Measurements from ENCODE around the gene ANO4.

The ANO4 gene

DNA sequence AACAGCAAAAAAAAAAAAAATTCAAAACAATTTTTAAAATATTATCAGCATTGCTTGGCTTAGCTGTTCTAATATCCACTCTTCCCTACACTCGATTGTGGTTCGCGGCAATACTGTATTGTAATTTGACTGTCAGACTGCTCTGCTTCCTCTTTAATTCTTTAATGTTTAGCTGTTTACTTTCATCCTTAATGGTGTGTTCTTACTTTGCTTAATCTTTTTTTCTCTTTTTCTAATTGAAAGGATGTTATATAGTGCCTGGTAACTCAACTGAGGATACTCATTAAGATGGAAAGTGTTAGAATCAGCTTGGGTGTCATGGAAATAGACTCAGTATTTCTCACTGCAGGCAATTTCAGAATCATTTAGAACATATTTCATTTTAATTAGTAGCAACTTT, 2.0 kb downstream of the ANO4 start:
- Mint-ChIP-seq H3K27ac (no peak overlapping the region), H3K9me3 (peaks cover 0 to 8% of the 10 kb centered on the region in 2 donors), H3K4me1 (peaks cover 7% of the 10 kb centered on the region), H3K4me3 (no peak overlapping the region), H3K27me3 (peaks cover 24% of the 10 kb centered on the region)
- DNase-seq (no peak), ATAC-seq (no peak)

DNA sequence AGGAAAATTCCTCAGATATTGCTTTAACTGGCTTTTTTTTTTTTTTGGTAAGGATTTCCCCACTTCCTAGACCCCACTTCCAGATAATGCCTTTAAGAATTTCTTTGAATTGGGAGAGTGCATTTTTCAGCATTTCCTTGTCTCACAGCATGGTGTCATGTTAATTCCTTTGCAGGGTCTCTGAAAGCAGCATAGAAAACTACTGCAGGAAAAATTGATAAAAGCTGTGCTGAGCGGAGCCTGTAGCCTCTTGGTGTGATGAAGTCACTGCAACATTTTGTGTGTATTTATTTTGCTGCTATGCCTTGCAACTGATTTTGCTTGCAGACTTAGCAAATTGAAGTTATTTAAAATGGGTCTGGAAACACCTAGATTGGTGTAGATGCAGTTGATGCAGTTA, 2.7 kb downstream of the ANO4 start:
- Mint-ChIP-seq H3K4me1 (peaks cover 7% of the 10 kb centered on the region), H3K4me3 (no peak overlapping the region), H3K9me3 (peaks cover 0 to 8% of the 10 kb centered on the region in 2 donors), H3K27me3 (peaks cover 24% of the 10 kb centered on the region), H3K27ac (no peak overlapping the region)
- no peak for DNase-seq
- no peak for ATAC-seq

DNA sequence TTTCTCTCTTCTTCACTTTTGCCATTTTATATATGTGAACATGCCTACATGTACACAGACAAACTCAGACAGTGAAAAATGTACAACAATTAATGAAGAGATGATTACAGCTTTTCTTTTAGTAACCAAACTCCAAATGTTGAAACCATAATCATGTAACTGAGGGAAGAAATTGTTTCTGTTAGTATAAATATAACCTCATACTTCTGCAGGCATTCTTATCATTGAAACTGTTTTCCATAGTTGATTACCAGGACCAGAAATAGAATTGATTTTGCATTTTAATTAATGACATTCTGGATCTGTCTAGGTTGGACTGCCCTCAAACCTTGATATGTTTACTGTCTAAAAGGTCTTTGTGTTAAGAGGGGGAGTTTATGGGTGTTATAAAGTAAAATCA, 3.2 kb downstream of the ANO4 start:
- no peak for DNase-seq
- H3K27me3 Mint-ChIP-seq: peaks cover 24% of the 10 kb centered on the region
- no peak for ATAC-seq
- peaks cover 0 to 8% of the 10 kb centered on the region in 2 donors for H3K9me3 Mint-ChIP-seq
- no peak overlapping the region for H3K27ac Mint-ChIP-seq
- peaks cover 7% of the 10 kb centered on the region for H3K4me1 Mint-ChIP-seq
- no peak overlapping the region for H3K4me3 Mint-ChIP-seq

DNA sequence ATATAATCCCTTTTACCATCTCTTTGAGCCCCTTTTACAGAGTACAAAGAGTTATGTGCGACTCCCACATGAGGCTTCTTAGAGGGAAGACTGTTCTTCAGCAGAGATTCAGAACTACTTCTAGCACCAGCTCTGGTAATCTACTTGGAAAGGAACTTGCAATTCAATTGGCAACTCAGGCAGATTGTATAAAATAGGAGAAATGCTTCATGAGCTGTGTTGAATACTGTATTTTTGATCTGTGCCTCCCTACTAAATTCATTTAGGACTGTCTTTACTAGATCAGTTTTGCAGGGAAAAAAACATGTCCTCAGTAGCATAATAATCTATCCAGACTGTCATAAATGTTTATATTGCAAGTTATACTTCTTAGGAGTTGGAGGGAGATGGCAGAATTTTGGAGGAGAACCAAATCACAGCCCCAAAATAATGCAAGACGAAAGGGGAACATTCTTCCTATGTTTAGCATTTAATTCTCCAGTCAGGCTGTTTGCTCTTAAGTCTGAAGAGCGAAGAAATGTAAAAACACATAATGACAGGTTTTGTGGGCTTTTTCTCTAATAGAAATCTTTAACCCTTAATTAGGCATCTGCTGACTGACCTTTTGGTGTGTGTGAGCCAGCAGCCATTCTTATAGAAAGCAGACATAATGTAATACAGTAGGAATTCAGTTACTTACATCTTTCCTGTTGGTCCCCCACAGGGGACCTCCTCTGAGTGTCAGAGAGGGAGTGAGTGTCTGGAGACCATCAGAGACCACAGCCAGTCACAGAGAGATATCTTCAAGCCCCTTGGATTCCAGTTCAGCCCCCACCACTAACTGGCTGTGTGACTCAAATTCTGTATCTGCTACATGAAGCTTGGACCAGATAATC, 3.9 kb downstream of the ANO4 start:
- ATAC-seq (no peak), DNase-seq (no peak)
- H3K27ac Mint-ChIP-seq: no peak overlapping the region
- H3K27me3 Mint-ChIP-seq: peaks cover 24% of the 10 kb centered on the region
- H3K4me3 Mint-ChIP-seq: no peak overlapping the region
- peaks cover 0 to 8% of the 10 kb centered on the region in 2 donors for H3K9me3 Mint-ChIP-seq
- H3K4me1 Mint-ChIP-seq: peaks cover 7% of the 10 kb centered on the region

DNA sequence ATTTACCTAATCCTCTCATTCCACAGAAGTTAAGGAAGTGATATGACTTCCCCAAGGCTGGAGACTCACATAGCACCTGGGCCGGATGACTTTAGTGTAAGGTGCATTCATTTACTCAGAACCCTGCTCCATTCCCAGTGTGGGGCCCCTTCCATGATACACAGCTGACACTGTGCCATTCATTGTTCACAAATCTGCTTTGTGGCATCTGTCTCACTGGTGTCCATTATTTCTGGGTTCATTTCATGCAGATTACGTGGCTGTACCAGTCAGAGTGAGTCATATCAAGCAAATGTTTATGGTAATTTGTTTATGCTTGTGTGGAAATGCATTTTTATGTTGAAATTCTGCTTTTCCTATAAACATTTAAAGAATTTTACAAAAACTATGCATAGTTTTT, 5.2 kb downstream of the ANO4 start:
- Mint-ChIP-seq H3K4me1 (peaks cover 4% of the 10 kb centered on the region), H3K27me3 (peaks cover 16% of the 10 kb centered on the region), H3K4me3 (no peak overlapping the region), H3K9me3 (peaks cover 0 to 5% of the 10 kb centered on the region in 2 donors), H3K27ac (no peak overlapping the region)
- no peak for ATAC-seq
- no peak for DNase-seq

DNA sequence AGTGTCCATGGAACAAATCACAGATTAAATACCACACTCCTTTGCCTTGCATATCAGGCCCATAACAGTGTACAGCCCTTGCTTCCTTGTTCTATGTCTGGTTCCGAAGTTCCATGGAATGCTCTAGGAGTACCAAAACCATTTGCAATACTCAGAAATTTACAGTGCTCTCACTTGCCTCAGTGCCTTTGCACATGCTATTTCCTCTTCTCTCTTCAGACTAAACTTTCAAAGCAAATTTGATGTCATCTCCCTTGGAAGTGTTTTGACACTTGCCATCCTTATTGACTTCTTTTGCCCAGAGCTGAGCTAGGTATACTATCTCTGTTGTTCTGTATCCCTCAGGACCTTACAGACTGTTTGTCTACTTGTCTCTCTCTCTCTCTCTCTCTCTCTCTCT, 6.1 kb downstream of the ANO4 start:
- no peak for ATAC-seq
- no peaks in the 10 kb centered on the region for H3K4me1 Mint-ChIP-seq

DNA sequence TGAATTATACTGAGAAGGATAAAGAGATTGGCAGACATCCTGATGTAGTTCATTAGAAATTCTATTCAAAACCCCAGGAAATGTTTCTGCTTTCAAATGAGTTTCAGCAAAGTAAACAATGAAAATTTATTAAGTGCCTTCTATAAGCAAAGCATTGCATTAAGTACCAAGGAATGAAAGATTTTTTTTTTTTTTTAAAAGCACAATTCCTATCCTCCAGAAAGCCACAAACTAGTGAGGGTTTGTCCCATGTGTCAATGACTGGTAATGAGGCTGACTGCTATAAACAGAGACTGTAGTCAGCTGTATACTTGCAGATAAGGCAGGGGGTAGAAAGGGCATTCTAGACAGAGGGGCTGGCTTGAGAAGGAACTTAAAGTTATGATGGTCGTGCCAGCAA, 6.7 kb downstream of the ANO4 start:
- ATAC-seq: no peak
- H3K4me1 Mint-ChIP-seq: no peaks in the 10 kb centered on the region
- no peak overlapping the region for H3K4me3 Mint-ChIP-seq
- H3K27me3 Mint-ChIP-seq: peaks cover under 1% of the 10 kb centered on the region
- DNase-seq: no peak
- no peak overlapping the region for H3K27ac Mint-ChIP-seq
- peaks cover 0 to 11% of the 10 kb centered on the region in 2 donors for H3K9me3 Mint-ChIP-seq

More for the DNA sequence above, 6.1 kb downstream of the ANO4 start:
- no peak for DNase-seq
- Mint-ChIP-seq H3K9me3 (peaks cover 0 to 7% of the 10 kb centered on the region in 2 donors), H3K4me3 (no peak overlapping the region), H3K27ac (no peak overlapping the region), H3K27me3 (peaks cover 7% of the 10 kb centered on the region)

DNA sequence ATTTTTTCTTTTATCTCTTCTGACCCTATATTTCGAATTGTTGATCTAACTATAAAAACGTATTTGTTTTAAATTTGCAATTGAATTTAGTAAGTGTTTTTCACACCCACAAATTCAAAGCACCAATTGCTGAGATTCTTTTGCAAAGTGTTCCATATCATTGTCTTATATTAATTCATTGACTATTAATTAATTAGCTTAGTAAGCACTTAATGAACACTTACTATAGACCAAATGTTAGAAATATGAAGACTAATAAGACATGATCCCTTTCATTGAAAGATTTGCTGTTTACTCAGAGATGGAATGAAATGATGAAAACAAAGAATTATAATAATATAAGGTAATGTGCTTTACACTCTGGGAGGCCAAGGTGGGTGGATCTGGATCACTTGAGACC, 14.2 kb downstream of the ANO4 start:
- H3K27ac Mint-ChIP-seq: no peak overlapping the region
- H3K4me3 Mint-ChIP-seq: no peak overlapping the region
- no peaks in the 10 kb centered on the region for H3K4me1 Mint-ChIP-seq
- DNase-seq: no peak
- no peak for ATAC-seq
- no peaks in the 10 kb centered on the region for H3K27me3 Mint-ChIP-seq
- H3K9me3 Mint-ChIP-seq: peaks cover 0 to 21% of the 10 kb centered on the region in 2 donors

DNA sequence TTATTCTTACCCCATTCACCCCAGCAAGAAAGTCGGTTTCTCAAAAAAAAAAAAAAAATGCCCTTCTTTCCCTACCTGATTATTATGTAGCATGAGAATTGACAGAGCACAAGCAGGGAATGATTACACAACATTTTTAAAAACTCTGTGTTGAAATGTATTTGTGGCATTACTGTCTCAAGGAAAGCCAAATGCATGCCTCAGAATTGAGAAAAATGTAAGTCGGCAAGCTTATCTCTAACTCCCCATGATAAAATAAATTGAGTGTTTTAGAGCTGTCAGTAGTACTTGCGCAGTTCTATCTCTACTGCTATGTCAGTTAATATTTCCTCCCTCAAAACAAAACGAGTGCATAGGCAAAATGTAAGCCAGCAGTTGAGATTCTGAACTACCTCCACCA, 25.7 kb downstream of the ANO4 start:
- Mint-ChIP-seq H3K27me3 (no peaks in the 10 kb centered on the region), H3K4me1 (no peaks in the 10 kb centered on the region), H3K4me3 (no peak overlapping the region), H3K27ac (no peak overlapping the region), H3K9me3 (no peaks in the 10 kb centered on the region)
- ATAC-seq (no peak), DNase-seq (no peak)

DNA sequence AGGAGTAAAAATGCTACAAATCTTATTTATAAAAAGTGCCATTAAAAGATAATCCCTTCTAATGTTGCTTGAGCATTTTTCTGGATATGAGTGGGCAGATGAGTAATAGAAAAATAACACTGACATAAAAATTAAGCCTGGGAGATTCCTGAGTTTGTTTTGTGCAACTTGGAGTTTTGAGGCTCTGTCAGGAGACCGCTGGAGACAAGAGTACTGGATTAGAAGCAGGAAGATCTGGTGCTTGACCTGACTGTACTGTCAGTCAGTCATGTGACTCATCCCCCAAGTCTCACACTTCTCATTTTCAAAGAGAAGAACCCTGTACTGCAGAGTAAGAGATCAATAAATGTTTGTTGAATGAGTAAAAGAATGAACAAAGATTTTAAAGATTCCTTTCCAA, 29.4 kb downstream of the ANO4 start:
- Mint-ChIP-seq H3K4me3 (no peak overlapping the region), H3K27me3 (no peaks in the 10 kb centered on the region), H3K9me3 (peaks cover 0 to 9% of the 10 kb centered on the region in 2 donors), H3K4me1 (no peaks in the 10 kb centered on the region), H3K27ac (no peak overlapping the region)
- DNase-seq (no peak), ATAC-seq (no peak)

DNA sequence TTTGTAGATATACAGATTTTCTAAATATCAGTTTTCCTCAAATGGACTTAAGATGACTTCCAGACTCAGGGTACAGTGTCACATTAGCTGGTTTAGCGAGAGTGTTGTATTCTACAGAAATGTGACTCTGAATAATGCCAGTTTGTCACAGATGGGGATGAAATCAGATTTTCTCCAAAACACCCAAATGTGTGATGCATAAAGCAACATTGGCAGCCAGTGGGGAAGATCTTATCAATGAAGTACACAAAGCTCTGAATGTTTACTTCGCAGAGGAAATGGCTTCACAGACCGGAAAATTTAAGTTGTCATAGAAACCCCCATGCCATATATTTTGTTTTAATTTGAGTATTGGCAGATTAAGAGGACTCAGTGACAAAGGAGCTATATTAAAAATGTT, 29.9 kb downstream of the ANO4 start:
- no peak overlapping the region for H3K4me3 Mint-ChIP-seq
- no peak for DNase-seq
- peaks cover 0 to 9% of the 10 kb centered on the region in 2 donors for H3K9me3 Mint-ChIP-seq
- H3K27me3 Mint-ChIP-seq: no peaks in the 10 kb centered on the region
- no peak overlapping the region for H3K27ac Mint-ChIP-seq
- no peak for ATAC-seq
- no peaks in the 10 kb centered on the region for H3K4me1 Mint-ChIP-seq

DNA sequence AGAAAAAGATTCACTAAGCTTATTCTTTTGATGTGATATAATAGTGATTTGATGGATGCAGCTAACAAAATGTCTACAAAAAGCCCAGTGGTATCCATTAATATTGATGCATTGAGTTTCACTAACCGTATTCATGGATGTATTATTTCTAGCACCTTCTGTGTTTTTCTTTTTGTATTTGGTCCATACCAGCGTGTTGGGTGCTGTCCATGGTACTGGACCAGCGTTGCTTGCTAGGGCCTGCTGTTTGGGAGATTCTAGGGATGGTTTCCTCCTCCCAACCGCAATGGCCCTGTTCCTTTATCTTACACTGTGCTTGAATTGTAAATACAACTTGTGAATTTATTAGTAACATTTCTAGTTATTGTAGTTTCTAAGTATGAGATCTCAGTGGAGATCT, 31.7 kb downstream of the ANO4 start:
- Mint-ChIP-seq H3K4me1 (no peaks in the 10 kb centered on the region), H3K4me3 (no peak overlapping the region), H3K9me3 (peaks cover 0 to 9% of the 10 kb centered on the region in 2 donors), H3K27ac (no peak overlapping the region), H3K27me3 (no peaks in the 10 kb centered on the region)
- DNase-seq (no peak), ATAC-seq (no peak)

DNA sequence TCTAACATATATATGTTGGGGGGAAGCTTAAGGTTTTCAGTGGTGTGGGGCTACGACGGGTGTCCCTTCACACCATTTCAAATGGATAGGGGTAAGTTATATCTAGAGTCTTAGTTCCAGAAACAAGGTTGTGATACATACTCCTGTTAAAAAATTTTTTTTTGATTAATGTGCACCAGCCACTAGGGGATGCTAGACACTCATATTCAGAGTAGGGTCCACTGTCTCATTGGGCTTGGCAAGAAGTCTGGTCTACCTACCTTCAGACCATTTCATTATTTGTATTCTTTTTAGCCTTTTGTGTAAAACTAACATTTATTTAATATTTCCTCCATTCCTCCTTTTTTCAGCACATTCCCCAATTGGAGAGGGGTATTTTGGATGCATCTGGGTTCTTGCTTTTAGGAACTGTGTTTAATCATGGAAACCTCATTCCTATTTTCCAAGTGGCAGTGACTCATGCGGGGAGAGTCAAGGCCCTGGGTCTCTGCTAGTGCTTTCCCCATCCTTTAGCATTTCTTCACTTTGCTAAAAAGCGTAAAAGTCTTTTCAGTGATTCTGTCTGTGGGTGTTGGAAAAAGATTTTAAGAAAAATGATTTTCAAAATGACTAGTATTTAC, 33.4 kb downstream of the ANO4 start:
- Mint-ChIP-seq H3K27me3 (no peaks in the 10 kb centered on the region), H3K4me3 (no peak overlapping the region), H3K27ac (no peak overlapping the region), H3K4me1 (no peaks in the 10 kb centered on the region), H3K9me3 (peaks cover 0 to 9% of the 10 kb centered on the region in 2 donors)
- ATAC-seq (no peak), DNase-seq (no peak)

DNA sequence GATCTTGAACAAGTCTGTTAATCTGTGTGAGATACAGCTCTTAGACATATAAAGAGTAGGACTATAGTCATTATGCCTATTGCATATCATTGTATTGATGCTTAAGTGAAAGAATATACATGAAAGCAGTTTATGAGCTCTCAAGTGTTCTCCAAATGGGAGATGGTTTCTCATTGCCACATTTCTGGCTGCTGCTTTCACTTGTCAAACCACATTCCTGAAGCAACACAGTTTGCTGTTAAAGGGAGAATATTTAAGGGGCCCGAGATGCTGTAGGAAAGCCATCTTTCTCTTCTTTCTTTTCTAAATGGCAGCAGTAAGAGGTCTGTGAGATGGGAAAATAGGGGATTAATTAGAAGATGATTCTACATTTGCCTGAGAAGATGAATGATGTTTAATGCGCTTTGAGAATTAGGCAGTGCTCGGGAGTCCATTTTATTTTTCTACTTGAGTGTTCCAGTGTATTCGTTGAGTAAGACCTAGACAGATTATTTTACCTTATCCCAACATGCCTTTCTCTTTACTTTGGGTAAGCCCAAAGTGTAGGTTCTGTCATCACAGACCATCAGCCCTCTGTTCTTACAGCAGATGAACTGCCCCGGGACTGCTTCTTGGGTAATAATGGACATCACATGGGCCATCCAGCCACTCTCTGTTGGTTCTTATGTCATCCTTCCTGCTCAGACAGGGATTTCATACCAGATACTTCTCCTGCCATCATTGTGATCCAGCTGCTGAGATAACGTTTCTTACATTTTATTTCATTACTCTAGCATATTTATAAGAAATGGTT, 35.6 kb downstream of the ANO4 start:
- DNase-seq (no peak), ATAC-seq (no peak)
- no peak overlapping the region for H3K4me3 Mint-ChIP-seq
- no peaks in the 10 kb centered on the region for H3K27me3 Mint-ChIP-seq
- H3K9me3 Mint-ChIP-seq: peaks cover 0 to 9% of the 10 kb centered on the region in 2 donors
- H3K4me1 Mint-ChIP-seq: no peaks in the 10 kb centered on the region
- H3K27ac Mint-ChIP-seq: no peak overlapping the region

DNA sequence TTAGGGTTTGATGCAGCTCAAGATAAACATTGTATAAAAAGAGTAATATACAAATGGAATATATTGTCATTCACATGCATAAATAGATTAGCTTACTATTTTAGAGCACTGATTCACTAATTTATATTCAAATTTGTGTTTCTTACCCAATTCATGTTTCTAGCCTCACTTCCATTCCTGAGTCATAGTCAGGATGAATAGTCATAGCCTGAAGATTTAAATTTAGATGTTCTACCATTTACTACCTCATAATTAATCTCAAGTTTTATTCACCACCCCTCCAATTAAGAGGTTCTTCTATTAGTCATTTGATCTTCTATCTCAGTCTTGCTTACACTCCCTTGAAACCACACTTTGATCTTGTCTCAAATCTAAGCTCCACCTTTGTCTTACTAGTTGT, 38.7 kb downstream of the ANO4 start:
- ATAC-seq (no peak), DNase-seq (no peak)
- Mint-ChIP-seq H3K9me3 (no peaks in the 10 kb centered on the region), H3K27ac (no peak overlapping the region), H3K4me1 (no peaks in the 10 kb centered on the region), H3K27me3 (no peaks in the 10 kb centered on the region), H3K4me3 (no peak overlapping the region)

DNA sequence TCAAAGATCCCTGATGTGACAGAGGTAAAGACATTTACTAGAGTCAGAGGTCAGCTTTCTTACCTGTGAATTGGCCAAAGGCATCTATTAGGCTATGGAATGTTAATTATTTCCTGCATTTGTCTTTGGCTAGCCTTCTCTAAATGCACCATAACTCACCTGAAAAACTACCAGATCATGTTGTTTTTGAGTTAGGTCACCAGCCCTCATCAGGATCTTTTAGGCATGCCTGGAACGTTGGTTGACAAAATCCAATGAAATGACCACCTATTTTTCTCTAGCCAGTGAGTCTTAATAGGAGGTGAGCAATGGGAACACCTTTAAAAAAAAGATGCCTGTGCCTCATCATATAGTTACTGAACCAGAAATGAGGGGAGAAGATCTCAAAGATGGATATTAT, 46.2 kb downstream of the ANO4 start:
- Mint-ChIP-seq H3K4me3 (no peak overlapping the region), H3K4me1 (no peaks in the 10 kb centered on the region), H3K27me3 (no peaks in the 10 kb centered on the region), H3K9me3 (peaks cover 10 to 14% of the 10 kb centered on the region in 2 donors), H3K27ac (no peak overlapping the region)
- no peak for ATAC-seq
- no peak for DNase-seq
